SU-DHL-6 (cell line): ENCODE measurements around the gene RNGTT.

Source experiments
- H2AFZ ChIP-seq: fragments of 200-600 bp; sonication (generic); 2 replicates; pipeline ENCODE4 v1.6.1; 2014; ENCODE audit warnings: low read depth, mild to moderate bottlenecking, moderate library complexity, mixed read lengths, antibody characterized with exemption, low read length; ENCODE audit not compliant: severe bottlenecking
- H3F3A ChIP-seq: fragments of 200-600 bp; shearing (Covaris generic); 2 replicates; pipeline ENCODE4 v1.6.0; 2016; ENCODE audit warnings: antibody characterized with exemption, mild to moderate bottlenecking; ENCODE audit not compliant: insufficient read depth
- H3K27ac ChIP-seq: fragments of 200-600 bp; sonication (generic); 2 replicates; pipeline ENCODE4 v1.5.1; 2016; ENCODE audit warnings: low read depth, mild to moderate bottlenecking, low read length, moderate library complexity, mixed read lengths
- H3K27me3 ChIP-seq: fragments of 200-600 bp; sonication (generic), shearing (Covaris generic); 2 replicates; pipeline ENCODE4 v1.6.0; 2014; ENCODE audit warnings: mild to moderate bottlenecking, low read length
- H3K36me3 ChIP-seq: fragments of 200-600 bp; sonication (generic); 2 replicates; pipeline ENCODE4 v1.6.1; 2014; ENCODE audit warnings: mild to moderate bottlenecking, low read length, mixed read lengths
- H3K4me2 ChIP-seq: fragments of 300-600, 200-600 bp; shearing (Covaris generic), sonication (generic); 2 replicates; pipeline ENCODE4 v1.6.0; 2014; ENCODE audit warnings: low read length, low read depth, mild to moderate bottlenecking; ENCODE audit not compliant: poor library complexity, severe bottlenecking
- H3K4me3 ChIP-seq: fragments of 200-600 bp; sonication (generic); 2 replicates; pipeline ENCODE4 v1.5.1; 2014; ENCODE audit warnings: antibody characterized with exemption, low read length, mild to moderate bottlenecking, mixed read lengths; ENCODE audit not compliant: insufficient read depth, poor library complexity, severe bottlenecking
- H3K79me2 ChIP-seq: fragments of 200-600 bp; sonication (generic); 2 replicates; pipeline ENCODE4 v1.6.1; 2014; ENCODE audit warnings: mild to moderate bottlenecking, low read length, moderate library complexity; ENCODE audit not compliant: insufficient read depth
- H3K9ac ChIP-seq: fragments of 200-600 bp; sonication (generic); 2 replicates; pipeline ENCODE4 v1.7.0; 2014; ENCODE audit warnings: mild to moderate bottlenecking, low read length
- H3K9me2 ChIP-seq: fragments of 200-600 bp; sonication (generic); replicated peaks from 2 replicates; pipeline ENCODE4 v1.6.1; 2014; ENCODE audit warnings: low read length; ENCODE audit not compliant: insufficient read depth
- H3K9me3 ChIP-seq: fragments of 200-600 bp; sonication (generic); 2 replicates; pipeline ENCODE4 v1.6.1; 2014; ENCODE audit warnings: low read length, mixed read lengths; ENCODE audit not compliant: insufficient read depth
- H4K20me1 ChIP-seq: fragments of 200-600 bp; sonication (generic); 2 replicates; pipeline ENCODE4 v1.6.1; 2014; ENCODE audit warnings: low read depth, mild to moderate bottlenecking, antibody characterized with exemption, low read length, moderate library complexity, mixed read lengths
- CTCF ChIP-seq: fragments of 200-600 bp; sonication (generic); IDR thresholded peaks from one replicate; pipeline ENCODE4 v1.5.1; 2017; ENCODE audit warnings: antibody characterized with exemption, mild to moderate bottlenecking, low read length, moderate library complexity; ENCODE audit not compliant: insufficient read depth, poor library complexity, severe bottlenecking
- EZH2phosphoT487 ChIP-seq: fragments of 200-600 bp; sonication (generic), shearing (Covaris generic); conservative IDR thresholded peaks from 2 replicates; pipeline ENCODE4 v1.6.1; 2018; ENCODE audit warnings: mild to moderate bottlenecking, antibody characterized with exemption, low read length, moderate library complexity, mixed read lengths

The RNGTT gene

DNA sequence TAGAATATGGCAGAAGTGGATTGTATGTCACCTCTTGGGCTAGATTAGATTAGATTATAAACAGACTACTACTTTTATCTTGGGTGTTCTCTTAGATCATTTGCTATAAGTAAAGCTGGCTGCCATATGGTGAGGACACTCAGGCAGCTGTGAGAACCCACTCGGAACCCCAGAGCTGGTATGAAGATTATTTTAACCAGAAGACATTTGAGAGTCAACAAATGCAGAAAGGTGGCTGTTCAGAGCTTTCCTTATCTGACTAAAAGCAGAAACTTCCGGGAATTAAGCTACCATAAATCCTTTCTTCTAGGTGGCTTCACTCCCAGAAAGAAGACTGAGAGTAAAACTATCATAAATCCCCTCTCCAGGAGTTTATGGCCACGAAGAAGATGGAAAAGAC, 91.9 kb downstream of the RNGTT start:
- TF ChIP-seq EZH2phosphoT487 (no peak), CTCF (no peak)
- Histone ChIP-seq H2AFZ (no peak overlapping the region), H3K4me3 (no peak overlapping the region), H3K4me2 (no peak overlapping the region), H3K9me2 (no peaks in the 10 kb centered on the region), H3K79me2 (no peaks in the 10 kb centered on the region; the same call in 1 of the 2 replicates), H3F3A (peaks cover 16% of the 10 kb centered on the region), H3K9ac (no peak overlapping the region), H3K36me3 (no peaks in the 10 kb centered on the region), H3K27ac (no peak overlapping the region), H3K9me3 (no peaks in the 10 kb centered on the region), H4K20me1 (no peaks in the 10 kb centered on the region), H3K27me3 (no peaks in the 10 kb centered on the region)

GRCh38 chr6:88870717-88871330, 92.6 kb downstream of the RNGTT start:
- H2AFZ ChIP-seq = no peak overlapping the region

DNA sequence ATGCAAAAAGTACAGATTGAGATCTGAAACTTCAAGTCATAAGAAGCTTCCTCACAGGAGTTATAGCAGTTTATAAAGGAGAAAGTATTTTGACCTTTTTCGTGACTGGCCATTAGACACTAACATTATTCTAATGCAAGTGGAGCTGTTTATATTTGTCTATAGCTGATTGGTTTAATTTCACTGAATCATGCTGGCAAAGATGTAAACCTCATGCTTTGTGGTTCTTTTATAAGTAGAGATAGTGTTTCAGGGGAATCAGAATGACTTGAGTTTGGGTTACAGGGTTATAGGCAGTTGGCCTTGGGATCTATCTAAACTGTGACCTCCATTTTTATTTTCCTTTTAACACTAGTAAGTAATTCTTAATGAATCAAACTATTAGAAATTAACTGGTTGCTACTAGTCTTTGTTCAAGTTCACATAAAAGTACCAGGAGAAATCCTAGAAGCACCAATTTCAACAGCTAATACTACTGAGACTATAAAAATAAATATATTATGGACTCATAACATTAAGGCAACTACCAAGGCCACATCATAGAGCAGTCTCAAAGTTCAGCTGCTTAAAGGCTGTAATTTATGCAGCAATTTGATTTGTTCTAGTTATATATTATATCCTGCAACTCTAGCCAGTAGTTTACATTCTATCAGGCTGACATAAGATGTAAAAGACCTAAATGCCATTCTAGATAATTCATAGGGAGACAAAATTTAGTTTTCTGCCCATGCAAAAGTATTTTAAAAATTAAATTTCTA, 94.0 kb downstream of the RNGTT start:
- Histone ChIP-seq H3K4me2 (no peak overlapping the region), H2AFZ (no peak overlapping the region), H3K36me3 (no peaks in the 10 kb centered on the region), H3K9ac (no peak overlapping the region), H3F3A (peaks cover 16% of the 10 kb centered on the region), H3K27me3 (no peaks in the 10 kb centered on the region), H3K4me3 (no peak overlapping the region), H3K9me3 (no peaks in the 10 kb centered on the region), H3K9me2 (no peaks in the 10 kb centered on the region), H4K20me1 (no peaks in the 10 kb centered on the region), H3K27ac (no peak overlapping the region), H3K79me2 (no peaks in the 10 kb centered on the region; the same call in 1 of the 2 replicates)
- no peak for TF ChIP-seq EZH2phosphoT487
- no peak for TF ChIP-seq CTCF

More at GRCh38 chr6:88870717-88871330, 92.6 kb downstream of the RNGTT start:
- no peaks in the 10 kb centered on the region; the same call in 1 of the 2 replicates for H3K79me2 ChIP-seq
- H4K20me1 ChIP-seq = no peaks in the 10 kb centered on the region
- no peak overlapping the region for H3K9ac ChIP-seq
- no peak overlapping the region for H3K4me2 ChIP-seq
- no peaks in the 10 kb centered on the region for H3K9me3 ChIP-seq
- H3K27me3 ChIP-seq = no peaks in the 10 kb centered on the region
- TF ChIP-seq CTCF (peak; percentile 59), EZH2phosphoT487 (no peak)
- peaks cover 16% of the 10 kb centered on the region for H3F3A ChIP-seq
- no peaks in the 10 kb centered on the region for H3K36me3 ChIP-seq
- H3K27ac ChIP-seq = no peak overlapping the region
- no peak overlapping the region for H3K4me3 ChIP-seq
- H3K9me2 ChIP-seq = no peaks in the 10 kb centered on the region
